ENCODE data around the gene LRMDA.

DNA sequence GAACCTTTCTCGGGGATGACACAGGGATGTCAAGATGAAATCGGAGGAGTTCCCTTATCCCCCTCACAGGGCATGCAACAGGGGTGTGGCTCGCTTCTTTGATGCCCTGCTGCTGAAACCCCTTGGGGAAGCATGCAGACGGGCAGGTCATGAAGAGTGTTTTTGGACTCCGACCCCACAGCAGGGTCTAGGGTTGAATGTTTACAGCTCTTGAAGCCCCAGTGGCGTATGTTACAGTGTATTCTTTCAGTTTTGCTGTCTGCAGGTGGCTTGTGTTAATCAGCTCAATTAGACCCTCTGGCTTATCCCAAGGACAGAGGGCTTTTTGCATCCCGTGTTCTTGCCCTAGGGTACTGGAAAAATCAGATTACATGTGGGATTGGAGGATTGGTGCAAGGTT is 446.5 kb downstream of the LRMDA start:
- TF ChIP-seq EZH2 (IDR thresholded peaks at IDR 0.05; ENCODE audit: borderline replicate concordance, low read depth, low read length, severe bottlenecking) (no peak), CTCF (IDR thresholded peaks at IDR 0.05; ENCODE audit: extremely low read depth in 1 of 2, insufficient read depth in 1 of 2, low read depth in 1 of 2, low read length in 2 of 2) (no peak), POLR2A (IDR thresholded peaks at IDR 0.05; ENCODE audit: low read depth, low read length) (no peak), POLR2AphosphoS5 (IDR thresholded peaks at IDR 0.05; ENCODE audit: insufficient read depth, low read depth, low read length) (no peak), FOS (IDR thresholded peaks at IDR 0.05; ENCODE audit: borderline replicate concordance, insufficient read depth, low read length) (no peak), JUN (IDR thresholded peaks at IDR 0.05; ENCODE audit: borderline replicate concordance, insufficient read depth, insufficient read length, low read depth) (no peak)
